ENCODE data around the gene NELFB. TPM values are rescaled to one million over a fixed set of nuclear protein-coding genes. Genes with fewer than 3 reads are reported as not detected.

NELFB gene
- total RNA-seq, 1 experiment from 2014 or later, result 40.5 TPM

- H3K27me3 Mint-ChIP-seq (ENCODE audit: insufficient read depth, unreplicated experiment), result no peaks in the 10 kb centered on the region
- H3K9me3 Mint-ChIP-seq (ENCODE audit: unreplicated experiment), result no peaks in the 10 kb centered on the region
- POLR2A ChIA-PET, result interaction anchor here (1.0 to 1.8 kb wide), 3 partner anchors 10 to 47 kb away, joined by 4 to 16 read pairs (median 5); partner anchors contain the start of genes ANAPC2, CYSRT1, SSNA1 and TPRN
- TF ChIP-seq, protein P1, sequence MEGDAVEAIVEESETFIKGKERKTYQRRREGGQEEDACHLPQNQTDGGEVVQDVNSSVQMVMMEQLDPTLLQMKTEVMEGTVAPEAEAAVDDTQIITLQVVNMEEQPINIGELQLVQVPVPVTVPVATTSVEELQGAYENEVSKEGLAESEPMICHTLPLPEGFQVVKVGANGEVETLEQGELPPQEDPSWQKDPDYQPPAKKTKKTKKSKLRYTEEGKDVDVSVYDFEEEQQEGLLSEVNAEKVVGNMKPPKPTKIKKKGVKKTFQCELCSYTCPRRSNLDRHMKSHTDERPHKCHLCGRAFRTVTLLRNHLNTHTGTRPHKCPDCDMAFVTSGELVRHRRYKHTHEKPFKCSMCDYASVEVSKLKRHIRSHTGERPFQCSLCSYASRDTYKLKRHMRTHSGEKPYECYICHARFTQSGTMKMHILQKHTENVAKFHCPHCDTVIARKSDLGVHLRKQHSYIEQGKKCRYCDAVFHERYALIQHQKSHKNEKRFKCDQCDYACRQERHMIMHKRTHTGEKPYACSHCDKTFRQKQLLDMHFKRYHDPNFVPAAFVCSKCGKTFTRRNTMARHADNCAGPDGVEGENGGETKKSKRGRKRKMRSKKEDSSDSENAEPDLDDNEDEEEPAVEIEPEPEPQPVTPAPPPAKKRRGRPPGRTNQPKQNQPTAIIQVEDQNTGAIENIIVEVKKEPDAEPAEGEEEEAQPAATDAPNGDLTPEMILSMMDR (IDR thresholded peaks at IDR 0.05; ENCODE audit: unreplicated experiment), result no peak
- no peak overlapping the region for H3K4me3 Mint-ChIP-seq (ENCODE audit: unreplicated experiment)
- no peaks in the 10 kb centered on the region for H3K4me1 Mint-ChIP-seq (ENCODE audit: insufficient read depth, unreplicated experiment)
- intact Hi-C loops (cut with micrococcal nuclease), result no loop called here
- CTCF ChIA-PET, result interaction anchor here (0.6 to 1.9 kb wide), 10 partner anchors 23 to 206 kb away, joined by 3 to 8 read pairs (median 4); partner anchors contain the start of gene TOR4A
- H3K36me3 Mint-ChIP-seq (ENCODE audit: insufficient read depth, unreplicated experiment), result peaks cover 13% of the 10 kb centered on the region
- no peak for DNase-seq (ENCODE audit: unreplicated experiment)
- no TSS peak for BruUV-seq (replicated peaks)
- no peak overlapping the region for H3K27ac Mint-ChIP-seq (ENCODE audit: low read depth, unreplicated experiment)
Measured at GRCh38 chr9:137235424-137236237, 19.5 kb upstream of the NELFB start.

GRCh38 chr9:137236238-137236935 lies 18.7 kb upstream of the NELFB start:
- Mint-ChIP-seq H3K9me3 (ENCODE audit: unreplicated experiment) (no peaks in the 10 kb centered on the region), H3K27me3 (ENCODE audit: insufficient read depth, unreplicated experiment) (no peaks in the 10 kb centered on the region), H3K4me1 (ENCODE audit: insufficient read depth, unreplicated experiment) (no peaks in the 10 kb centered on the region), H3K36me3 (ENCODE audit: insufficient read depth, unreplicated experiment) (peaks cover 21% of the 10 kb centered on the region), H3K4me3 (ENCODE audit: unreplicated experiment) (no peak overlapping the region), H3K27ac (ENCODE audit: low read depth, unreplicated experiment) (no peak overlapping the region)
- CTCF ChIA-PET, result interaction anchor here (0.6 to 3.5 kb wide), 33 partner anchors 9 to 369 kb away, joined by 3 to 36 read pairs (median 4); partner anchors contain the start of genes ANAPC2, CYSRT1, EXD3 and NELFB
- intact Hi-C loops (cut with micrococcal nuclease), result no loop called here
- peak; percentile 81 for DNase-seq (ENCODE audit: unreplicated experiment)
- BruUV-seq (replicated peaks), result no TSS peak
- POLR2A ChIA-PET, result interaction anchor here (1.0 to 1.8 kb wide), 5 partner anchors 11 to 107 kb away, joined by 4 to 16 read pairs (median 4); partner anchors contain the start of genes ANAPC2, CYSRT1, SSNA1 and TPRN
- TF ChIP-seq, protein P1 (IDR thresholded peaks at IDR 0.05; ENCODE audit: unreplicated experiment), result peak; percentile 98

DNA sequence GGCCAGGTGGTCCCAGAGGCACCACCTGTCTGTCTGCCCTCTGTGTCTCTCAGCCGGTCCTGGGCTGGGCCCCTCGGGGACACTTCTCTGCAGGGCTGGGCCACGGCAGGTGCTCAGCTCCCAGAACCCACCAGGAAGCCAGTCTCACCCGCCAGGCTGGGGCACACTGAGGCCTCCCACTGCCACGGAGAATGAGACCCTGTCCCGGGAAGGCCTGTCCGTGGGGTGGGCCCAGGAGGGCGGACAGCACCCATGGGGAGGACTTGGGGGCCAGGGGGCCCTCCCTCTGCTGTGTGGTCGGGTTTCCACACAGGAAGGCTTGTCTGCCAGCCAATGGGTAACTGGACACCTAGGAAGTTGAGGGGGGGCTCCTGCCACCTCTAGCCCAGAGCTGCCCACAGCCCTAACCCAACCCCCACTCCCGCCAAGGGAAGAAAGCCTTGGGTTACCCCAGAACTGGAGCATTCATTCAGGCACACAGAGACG lies 18.1 kb upstream of the NELFB start:
- intact Hi-C loops (cut with micrococcal nuclease), result no loop called here
- TF ChIP-seq, protein P1 (IDR thresholded peaks at IDR 0.05; ENCODE audit: unreplicated experiment), result no peak
- ChIA-PET CTCF (interaction anchor here (0.6 to 3.5 kb wide), 33 partner anchors 8 to 369 kb away, joined by 3 to 36 read pairs (median 4); partner anchors contain the start of genes ANAPC2, CYSRT1, EXD3 and NELFB), POLR2A (interaction anchor here (1.0 to 1.8 kb wide), 5 partner anchors 10 to 108 kb away, joined by 4 to 16 read pairs (median 4); partner anchors contain the start of genes ANAPC2, CYSRT1, SSNA1 and TPRN)
- Mint-ChIP-seq H3K4me3 (ENCODE audit: unreplicated experiment) (no peak overlapping the region), H3K4me1 (ENCODE audit: insufficient read depth, unreplicated experiment) (no peaks in the 10 kb centered on the region), H3K27me3 (ENCODE audit: insufficient read depth, unreplicated experiment) (no peaks in the 10 kb centered on the region), H3K36me3 (ENCODE audit: insufficient read depth, unreplicated experiment) (peaks cover 26% of the 10 kb centered on the region), H3K27ac (ENCODE audit: low read depth, unreplicated experiment) (no peak overlapping the region), H3K9me3 (ENCODE audit: unreplicated experiment) (no peaks in the 10 kb centered on the region)
- no peak for DNase-seq (ENCODE audit: unreplicated experiment)
- no TSS peak for BruUV-seq (replicated peaks)
